NCI-H748 (cell line): ENCODE data around the gene NPAS1.

Experiments used
- DNase-seq: peaks from one replicate; lab custom pipeline; 2025; ENCODE audit not compliant: unreplicated experiment; lab: John Stamatoyannopoulos, UW

NPAS1 gene

DNA sequence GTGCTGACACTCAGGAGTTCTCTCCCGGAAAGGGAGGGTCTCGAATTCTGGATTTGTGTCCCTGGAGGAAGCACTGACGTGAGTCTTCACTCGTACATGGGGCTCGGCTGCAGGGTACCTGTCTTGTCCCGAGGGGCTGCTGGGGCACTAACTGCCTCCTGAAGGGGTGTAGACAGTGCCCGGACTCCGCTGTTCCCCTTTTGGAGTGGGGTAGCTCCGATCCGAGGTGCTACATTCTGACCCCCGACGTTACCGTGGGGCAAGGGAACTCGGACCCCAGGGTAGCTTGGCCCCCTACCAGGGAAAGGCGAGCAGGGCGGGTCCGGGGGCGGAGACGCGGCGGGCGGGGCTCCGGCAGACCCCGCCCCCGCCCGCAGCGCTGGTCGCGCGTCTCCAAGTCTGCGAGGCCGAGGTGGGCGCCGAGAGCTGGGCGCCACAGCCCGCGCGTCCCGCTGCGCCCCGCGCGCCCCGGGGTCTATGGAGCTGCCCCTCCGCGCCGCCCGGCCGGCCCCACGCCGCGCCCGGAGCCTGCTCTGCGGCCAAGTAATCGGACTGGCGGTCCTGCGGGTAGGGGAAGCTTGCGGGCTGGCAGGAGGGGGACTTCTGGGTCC, at the start of gene NPAS1:
Gene NPAS1, plus strand, starts transcription at position 407 of the 611 bp plus-strand sequence. CDS start 1,211 bp downstream, outside the sequence.
- peak; percentile 27 for DNase-seq

- no peak for DNase-seq
These were observed 48.8 kb upstream of the NPAS1 start for GRCh38 chr19:46970815-46971214.

- DNase-seq: no peak
These were observed 47.3 kb upstream of the NPAS1 start for GRCh38 chr19:46972311-46972710.

DNA sequence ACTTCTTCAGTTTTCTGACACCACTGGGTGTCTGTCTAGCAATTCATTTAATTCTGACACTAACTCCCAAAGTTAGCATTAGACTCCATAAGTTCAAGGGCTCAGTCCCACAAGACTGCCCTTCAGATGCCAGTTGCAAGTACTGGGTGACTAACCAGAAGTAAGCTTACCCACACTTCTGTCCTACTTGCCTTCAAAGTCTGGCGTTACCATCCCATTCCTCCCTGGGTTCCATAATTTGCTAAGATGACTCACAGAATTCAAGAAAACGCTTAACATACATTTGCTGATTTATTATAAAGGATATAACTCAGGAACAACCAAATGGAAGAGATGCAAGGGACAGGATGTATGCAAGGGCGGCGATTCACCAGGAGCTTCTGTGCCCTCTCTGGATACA, 45.5 kb upstream of the NPAS1 start:
- no peak for DNase-seq

- no peak for DNase-seq
These were observed 44.4 kb upstream of the NPAS1 start for GRCh38 chr19:46975011-46975924.

DNA sequence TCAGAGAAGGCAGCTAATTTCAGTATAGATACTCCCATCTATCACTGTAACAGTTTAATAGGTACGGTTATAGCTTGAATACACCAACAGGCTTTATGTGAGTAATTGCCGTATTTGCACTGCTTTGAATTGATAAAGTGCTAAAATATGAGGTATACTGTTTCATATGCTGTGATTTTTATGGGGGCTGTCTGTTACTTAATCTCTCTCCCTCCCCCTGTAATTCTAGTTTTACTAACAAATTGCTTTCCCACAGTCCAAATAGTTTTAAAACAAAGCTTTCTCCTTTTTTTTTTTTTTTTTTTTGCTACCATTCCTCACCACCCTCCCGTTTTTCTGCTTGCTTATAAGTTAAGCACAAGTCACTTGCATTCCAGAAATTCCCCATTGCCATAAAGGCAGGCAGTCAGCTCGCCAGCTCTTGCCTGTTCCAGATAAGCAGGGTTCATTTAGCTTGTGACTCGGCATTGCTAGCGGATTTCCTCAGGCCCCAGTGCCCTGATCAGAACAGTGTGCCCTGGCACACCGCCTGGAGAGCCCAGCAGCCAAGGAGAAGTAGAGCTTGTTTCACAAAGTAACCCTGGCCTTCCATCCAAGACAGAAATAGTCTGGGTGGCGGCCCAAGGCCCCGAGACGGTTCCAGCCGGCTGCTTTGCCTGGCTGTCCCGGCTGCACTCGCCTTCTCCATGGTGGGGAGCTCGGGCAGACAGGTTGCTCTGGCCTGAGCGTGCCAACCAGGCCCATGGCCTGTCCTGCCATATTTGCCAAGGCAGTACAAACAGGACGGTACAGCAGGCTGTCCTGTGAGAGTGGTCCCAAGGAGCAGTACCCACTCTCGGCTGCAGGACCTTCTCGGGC, 43.5 kb upstream of the NPAS1 start:
- DNase-seq: no peak

GRCh38 chr19:46976845-46977320, 42.8 kb upstream of the NPAS1 start:
- DNase-seq: no peak

DNA sequence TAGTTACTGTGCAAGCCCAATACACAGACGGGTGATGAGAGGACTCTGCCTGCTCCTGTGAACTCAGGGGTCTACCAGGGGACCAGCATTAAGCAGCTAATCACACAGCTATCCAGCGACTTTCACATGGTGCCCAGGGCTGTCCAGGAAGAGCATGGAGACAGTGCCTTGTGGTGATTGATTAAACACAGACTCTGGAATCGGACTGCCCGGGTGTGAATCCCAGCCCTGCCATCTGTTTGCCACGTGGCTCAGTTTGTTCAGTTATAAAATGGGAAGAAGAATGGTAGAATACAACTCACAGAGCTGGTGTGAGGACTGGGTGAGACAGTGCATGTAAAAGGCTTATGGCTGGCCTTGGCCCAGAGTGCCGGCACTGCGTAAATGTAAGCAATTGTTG, 42.1 kb upstream of the NPAS1 start:
- DNase-seq: no peak

GRCh38 chr19:46978171-46978869, 41.3 kb upstream of the NPAS1 start:
- no peak for DNase-seq

- no peak for DNase-seq
These were observed 40.2 kb upstream of the NPAS1 start for GRCh38 chr19:46979126-46980105.

- DNase-seq: no peak
These were observed 38.9 kb upstream of the NPAS1 start for GRCh38 chr19:46980761-46981160.

DNA sequence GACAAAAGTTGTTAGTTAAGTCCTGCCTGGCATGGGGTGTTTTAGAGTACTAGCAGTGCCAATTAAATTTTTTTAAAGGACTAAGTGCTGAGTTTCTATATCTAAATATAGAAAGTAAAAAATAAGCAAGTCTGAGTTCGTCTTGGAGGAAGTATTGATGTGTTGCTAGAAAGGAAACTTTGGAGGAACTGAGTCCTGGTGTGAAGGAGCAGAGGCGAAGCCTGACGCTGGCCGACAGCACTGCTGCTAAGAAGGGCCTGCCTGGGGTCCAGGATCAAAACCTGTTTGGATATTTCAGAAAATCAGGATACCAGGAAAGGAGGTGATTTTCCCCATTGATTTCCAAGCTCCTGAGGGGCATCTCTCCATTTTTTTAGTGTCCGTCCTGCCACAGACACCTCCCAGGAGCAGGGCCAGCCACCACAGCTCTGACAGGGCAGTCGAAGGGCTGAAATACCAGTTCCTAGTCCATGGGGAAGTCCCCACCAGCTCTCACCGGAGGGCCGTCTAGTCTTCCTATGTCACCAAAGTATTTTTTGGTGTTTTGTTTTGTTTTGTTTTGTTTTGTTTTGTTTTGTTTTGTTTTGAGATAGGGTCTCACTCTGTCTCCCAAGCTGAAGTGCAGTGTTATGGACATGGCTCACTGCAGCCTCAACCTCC, 38.2 kb upstream of the NPAS1 start:
- DNase-seq: no peak

DNA sequence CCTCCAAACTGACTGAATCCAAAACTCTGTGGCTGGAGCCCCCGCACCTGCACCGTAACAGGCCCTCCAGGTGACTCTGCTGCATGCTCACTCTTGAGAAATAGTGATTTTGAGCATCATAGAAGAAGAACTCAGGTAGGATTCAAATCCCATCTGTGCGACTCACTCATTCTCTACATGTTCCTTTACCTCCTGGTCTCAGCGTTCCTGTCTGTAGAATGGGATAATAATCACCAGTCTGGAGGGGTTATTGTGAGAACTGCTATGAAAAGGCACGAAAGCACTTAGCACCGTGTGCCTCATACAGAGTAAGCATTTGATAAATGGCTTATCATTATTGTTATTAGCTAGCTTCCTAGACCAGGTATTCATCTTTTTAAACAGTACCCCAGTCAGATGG, 36.5 kb upstream of the NPAS1 start:
- no peak for DNase-seq

- DNase-seq: peak; percentile 97
These were observed 35.3 kb upstream of the NPAS1 start for GRCh38 chr19:46984077-46985010.

GRCh38 chr19:46985542-46986415, 33.9 kb upstream of the NPAS1 start:
- DNase-seq: no peak

GRCh38 chr19:46988614-46989230, 30.9 kb upstream of the NPAS1 start:
- no peak for DNase-seq
